CD1c-positive myeloid dendritic cell (primary cell): ENCODE results near the gene STOX1.
"Not testable (repeated sequence)": the region's sequence is repeated elsewhere in the genome, so short reads cannot be mapped to it uniquely, and the experiment has no call there.

Experiments
- DNase-seq: peaks from one replicate; pipeline ENCODE4 v3.0.0-alpha.2; 2016; ENCODE audit errors: extremely low spot score

Gene STOX1, protein sequence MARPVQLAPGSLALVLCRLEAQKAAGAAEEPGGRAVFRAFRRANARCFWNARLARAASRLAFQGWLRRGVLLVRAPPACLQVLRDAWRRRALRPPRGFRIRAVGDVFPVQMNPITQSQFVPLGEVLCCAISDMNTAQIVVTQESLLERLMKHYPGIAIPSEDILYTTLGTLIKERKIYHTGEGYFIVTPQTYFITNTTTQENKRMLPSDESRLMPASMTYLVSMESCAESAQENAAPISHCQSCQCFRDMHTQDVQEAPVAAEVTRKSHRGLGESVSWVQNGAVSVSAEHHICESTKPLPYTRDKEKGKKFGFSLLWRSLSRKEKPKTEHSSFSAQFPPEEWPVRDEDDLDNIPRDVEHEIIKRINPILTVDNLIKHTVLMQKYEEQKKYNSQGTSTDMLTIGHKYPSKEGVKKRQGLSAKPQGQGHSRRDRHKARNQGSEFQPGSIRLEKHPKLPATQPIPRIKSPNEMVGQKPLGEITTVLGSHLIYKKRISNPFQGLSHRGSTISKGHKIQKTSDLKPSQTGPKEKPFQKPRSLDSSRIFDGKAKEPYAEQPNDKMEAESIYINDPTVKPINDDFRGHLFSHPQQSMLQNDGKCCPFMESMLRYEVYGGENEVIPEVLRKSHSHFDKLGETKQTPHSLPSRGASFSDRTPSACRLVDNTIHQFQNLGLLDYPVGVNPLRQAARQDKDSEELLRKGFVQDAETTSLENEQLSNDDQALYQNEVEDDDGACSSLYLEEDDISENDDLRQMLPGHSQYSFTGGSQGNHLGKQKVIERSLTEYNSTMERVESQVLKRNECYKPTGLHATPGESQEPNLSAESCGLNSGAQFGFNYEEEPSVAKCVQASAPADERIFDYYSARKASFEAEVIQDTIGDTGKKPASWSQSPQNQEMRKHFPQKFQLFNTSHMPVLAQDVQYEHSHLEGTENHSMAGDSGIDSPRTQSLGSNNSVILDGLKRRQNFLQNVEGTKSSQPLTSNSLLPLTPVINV

DNA sequence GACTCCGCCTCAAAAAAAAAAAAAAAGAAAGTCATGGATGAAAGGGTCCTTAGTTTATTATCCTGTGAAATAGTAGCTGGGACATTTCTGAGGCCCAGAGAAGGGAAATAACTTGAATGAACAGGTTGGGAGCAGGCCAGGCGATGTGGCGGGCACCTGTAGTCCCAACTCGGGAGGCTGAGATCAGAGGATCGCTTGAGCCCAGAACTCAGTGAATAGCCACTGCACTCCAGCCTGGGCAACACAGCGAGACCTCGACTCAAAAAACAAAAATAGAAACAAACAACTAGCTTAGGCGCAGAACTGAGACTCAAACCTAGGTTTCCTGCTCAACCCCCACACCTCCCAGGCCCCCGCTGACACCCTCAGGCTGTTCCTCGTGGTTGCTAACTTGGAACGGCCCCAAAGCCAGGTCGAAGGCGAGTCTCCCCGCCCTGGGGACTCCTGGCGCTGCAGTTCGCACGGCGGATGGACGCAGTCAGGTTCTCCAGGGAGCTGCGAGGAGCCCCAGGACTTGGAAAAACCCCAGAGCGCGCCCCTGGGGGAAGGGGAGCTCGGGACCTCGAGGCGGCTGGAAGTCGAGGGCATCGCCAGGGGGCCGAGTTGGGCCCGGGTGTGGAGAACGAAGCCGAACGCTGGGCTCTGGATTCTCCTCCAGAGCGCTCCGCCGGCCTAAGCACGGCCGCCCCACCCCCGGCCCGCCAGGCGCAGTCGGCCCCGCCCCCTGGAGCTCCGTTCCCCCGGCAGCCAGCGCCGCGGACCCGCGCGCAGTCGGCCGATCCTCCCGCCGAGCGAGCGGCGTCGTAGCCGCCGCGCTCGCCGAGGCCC is at the start of gene STOX1:
TSS of gene STOX1 (plus strand) at position 768 of the 828 bp plus-strand sequence. CDS start 93 bp downstream, outside the sequence.
- DNase-seq = peak; percentile 29

DNA sequence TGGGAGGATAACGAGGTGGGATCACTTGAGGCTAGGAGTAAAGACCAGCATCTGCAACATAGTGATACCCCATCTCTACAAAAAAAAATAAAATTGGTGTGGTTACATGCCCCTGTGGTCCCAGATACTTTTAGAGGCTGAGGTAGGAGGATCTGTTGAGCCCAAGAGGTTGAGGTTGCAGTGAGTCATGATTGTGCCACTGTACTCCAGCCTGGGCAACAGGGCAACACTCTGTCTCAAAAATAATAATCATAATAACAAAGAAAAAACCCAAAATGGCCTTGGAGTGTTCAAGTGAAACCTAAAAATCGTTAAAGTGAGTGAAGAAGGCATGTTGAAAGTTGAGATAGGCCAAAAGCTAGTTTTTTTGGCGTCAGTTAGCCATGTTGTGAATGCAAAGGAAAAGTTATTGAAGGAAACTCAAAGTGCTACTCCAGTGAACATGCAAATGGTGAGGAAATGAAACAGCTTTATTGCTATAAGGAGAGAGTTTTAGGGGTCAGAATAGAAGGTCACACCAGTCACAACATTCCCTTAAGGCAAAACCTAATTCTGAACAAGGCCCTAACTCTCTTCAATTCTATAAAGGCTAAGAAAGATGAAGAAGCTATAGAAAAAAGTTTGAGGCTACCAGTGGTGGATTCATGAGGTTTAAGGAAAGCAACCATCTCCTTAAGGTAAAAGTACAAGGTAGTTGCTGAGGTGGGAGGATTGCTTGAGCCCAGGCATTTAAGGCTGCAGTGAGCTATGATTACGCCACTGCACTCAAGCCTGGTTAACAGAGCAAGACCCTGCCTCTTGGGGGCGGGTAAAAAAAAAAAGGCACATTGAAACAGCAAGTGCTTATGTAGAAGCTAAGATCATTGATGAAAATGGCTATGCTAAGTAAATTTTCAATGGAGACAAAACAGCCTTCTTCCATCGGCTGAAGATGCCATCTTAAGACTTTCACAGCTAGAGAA is 45.4 kb upstream of the STOX1 start:
- DNase-seq = no peak

DNA sequence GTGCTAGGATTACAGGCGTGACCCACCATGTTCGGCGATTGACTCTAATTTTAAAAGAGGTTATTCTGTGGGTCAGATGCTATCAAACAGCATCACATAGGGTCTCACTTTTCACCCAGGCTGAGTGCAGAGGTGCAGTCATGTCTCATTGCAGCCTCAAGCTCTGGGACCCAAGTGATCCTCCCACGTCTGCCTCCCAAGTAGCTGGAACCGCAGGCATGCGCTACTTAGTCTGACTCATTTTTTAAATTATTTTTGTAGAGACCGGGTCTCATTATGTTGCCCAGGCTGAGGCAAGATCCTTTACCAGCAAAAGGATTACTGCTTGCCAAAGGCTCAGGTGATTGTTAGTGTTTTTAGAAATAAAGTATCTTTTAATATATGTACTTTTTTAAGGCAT is 42.9 kb upstream of the STOX1 start:
- no peak for DNase-seq

DNA sequence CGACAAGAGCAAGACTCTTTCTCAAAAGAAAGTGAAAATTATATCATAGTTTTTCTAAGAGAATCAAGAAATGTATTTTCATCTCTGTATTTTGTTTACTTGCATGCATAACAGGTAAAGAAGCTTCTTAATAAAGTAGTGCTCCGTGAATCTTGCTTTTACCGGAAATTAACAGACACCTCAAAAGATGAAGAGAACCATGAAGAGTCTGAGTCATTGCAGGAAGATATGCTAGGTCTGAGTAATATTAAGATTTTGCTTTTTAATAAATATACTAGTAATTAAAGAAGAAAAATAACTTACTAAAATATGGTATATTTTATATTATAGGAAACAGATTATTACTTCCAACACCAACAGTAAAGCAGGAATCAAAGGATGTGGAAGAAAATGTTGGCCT is 39.5 kb upstream of the STOX1 start:
- no peak for DNase-seq

DNA sequence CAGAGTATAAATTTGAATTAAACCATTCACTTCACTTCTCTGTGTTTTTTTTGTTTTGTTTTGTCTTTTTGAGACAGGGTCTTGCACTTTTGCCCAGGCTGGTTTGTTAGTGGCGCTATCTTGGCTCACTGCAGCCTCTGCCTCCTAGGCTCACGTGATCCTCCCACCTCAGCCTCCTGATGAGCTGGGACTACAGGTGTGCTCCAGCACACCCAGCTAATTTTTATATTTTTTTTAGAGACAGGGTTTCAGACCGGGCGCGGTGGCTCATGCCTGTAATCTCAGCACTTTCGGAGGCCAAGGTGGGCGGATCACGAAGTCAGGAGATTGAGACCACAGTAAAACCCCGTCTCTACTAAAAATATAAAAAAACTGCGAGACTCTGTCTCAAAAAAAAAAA is 36.9 kb upstream of the STOX1 start:
- no peak for DNase-seq

DNA sequence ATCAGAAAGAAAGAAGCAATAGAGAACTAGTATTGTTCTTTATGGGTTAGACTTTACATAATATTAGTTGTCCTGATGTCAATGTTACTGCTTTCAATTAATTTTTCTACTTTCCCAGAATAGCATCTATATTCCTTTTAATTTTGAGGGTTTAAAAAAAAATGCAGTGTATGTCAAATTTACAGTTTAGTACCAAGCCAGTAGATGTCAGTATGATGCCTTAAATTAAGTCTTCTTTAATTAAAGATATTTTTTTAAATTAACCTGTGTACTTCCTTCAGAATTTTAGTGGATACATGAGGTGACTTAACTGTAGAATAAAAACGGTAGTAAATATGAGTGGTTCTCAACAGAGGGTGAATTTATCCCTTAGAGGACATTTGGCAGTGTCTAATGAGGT is 35.2 kb upstream of the STOX1 start:
- DNase-seq = no peak

DNA sequence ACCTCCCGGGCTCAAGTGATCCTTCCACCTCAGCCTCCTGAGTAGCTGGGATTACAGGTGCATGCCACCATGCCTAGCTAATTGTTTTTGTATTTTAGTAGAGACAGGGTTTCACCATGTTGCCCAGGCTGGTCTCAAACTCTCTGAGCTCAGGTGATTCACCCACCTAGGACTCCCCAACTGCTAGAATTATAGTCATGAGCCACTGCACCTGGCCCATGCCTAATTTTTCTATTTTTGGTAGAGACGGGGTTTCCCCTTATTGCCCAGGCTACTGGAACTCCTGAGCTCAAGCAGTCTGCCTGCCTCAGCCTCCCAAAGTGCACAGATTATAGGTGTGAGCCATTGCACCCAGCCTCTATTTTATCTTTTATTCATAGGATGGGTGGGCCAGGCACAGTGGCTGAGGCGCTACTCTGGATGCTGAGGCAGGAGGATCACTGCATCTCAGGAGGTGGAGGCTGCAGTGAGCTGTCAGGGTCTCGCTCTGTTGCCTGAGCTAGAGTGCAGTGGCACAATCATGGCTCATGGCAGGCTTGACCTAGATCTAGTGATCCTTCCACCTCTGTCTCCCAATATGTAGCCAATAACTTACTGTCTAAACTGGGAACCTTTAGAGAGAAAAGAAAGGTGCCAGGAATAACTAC is 31.3 kb upstream of the STOX1 start:
- DNase-seq = no peak

DNA sequence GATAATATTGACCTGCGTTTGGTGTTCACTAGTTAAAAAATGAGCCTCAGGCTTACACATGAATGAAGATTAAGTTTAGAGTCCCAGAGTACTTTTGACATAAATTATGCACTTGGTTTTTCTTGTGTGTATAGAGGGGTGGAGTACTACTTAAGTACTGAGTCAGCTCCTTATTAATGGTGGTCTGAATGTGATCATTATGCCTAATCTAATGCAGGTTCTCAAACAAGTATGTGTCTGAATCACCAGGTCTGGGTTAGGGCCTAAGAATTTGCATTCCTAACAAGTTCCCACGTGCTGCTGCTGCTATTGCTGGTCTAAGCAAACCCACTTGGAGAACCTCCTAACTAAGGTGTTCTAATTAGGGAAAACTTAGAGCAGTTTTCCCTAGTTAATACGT is 30.7 kb upstream of the STOX1 start:
- no peak for DNase-seq

DNA sequence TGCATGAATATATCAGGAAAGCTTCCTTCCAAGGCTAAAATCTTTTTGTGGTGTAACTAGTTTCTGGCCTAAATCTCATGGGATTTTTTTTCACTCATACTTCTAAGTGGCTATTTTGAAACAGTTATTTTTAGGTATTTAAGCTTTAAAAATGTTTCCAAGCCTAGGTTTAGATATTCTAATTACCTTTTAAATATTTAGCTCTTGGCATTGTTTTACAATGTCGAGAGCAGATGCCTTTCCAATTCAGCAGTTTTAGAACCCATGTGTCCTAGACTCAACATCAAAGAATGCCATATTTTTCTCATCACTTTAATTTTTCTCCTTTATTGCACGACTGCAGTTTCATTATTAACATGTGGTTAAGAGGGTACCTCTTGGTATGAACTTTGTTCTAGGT is 27.1 kb upstream of the STOX1 start:
- no peak for DNase-seq

DNA sequence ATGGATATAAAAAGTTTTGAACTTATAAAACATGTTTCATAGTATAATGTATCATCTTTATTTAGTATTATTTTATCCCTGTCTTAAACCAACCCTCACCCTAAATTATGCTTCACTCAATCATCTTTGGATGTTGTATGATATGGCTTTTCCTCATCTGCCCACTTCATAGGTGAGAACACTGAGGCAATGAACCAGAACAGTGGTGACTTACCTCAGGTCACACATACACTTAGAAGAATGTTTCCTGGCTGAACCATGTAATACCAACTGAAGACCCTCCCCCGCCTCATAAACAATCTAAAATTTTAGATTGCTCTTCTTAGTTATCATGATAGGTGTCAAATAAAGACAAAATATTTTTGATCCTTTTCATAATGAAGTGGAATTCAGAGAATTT is 22.6 kb upstream of the STOX1 start:
- DNase-seq = no peak

DNA sequence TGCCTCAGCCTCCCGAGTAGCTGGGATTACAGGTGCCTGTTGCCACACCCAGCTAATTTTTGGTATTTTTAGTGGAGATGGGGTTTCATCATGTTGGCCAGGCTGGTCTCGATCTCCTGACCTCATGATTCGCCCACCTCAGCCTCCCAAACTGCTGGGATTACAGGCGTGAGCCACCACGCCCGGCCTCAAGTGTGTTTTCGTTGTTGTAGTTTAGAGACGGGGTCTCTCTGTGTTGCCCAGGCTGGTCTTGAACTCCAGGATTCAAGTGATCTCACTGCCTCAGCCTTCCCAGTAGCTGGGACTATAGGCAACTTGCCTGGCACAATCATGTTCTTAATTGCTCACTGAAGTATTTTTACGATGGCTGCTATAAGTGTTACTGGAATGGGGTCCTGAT is 16.5 kb upstream of the STOX1 start:
- DNase-seq = not testable (repeated sequence)

DNA sequence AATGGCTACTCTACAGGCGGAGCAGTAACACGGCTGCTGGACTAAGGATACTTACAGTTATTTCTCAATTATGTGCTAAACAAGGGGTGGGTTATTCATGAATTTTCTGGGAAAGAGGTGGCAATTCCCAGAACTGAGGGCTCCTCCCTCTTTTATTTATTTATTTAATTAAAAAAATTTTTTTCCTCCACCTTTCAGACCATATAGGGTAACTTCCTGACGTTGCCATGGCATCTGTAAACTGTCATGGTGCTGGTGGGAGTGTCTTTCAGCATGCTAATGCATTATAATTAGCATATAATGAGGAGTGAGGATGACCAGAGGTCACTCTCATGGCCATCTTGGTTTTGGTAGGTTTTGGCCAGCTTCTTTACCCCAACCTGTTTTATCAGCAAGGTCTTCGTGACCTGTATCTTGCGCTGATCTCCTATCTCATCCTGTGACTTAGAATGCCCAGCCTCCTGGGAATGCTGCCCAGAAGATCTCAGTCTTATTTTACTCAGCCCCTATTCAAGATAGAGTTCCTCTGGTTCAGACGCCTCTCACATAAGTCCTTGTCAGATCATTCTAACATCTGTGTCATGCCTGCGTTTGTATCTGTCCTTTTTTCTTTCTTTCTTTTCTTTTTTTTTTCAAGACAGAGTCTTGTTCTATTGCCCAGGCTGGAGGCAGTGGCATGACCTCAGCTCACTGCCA is 15.9 kb upstream of the STOX1 start:
- DNase-seq = no peak

DNA sequence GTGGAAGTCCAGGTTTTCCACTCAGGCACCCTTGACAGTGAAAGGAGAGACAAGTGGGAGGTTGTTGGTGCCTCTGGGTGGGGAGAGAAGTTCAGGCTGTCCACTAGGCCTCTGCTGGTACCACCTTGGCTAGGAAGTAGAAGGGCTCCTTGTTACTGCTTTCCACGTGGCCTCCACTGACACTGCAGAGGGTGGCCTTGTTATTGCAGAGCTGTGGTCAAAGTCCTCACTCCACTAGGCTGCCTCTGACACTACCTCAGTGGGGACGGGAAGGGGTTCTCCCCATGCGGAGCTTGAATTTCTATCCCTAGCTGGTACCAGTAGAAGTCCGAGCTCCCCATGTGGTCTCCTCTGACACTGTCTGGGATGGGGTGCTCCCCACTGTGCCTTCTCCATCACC is 14.9 kb upstream of the STOX1 start:
- no peak for DNase-seq

DNA sequence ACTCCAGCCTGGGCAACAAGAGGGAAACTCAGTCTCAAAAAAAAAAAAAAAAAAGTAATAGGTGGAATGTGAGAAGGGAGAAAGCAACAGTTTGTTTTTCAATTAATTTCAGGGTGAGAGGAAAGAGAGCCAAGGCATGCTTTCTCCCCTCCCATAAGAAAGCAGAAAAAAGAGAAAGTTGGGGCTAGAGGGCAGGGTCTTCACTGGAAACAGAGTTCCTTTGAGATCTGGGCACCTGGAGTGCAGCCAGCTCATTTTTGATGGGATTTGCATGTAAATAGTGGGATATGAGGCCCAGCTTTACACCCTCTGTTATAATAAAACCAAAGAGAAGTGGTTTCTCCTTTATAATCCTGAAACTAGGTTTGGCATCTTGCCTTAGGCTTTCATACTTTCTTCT is 13.8 kb upstream of the STOX1 start:
- no peak for DNase-seq

DNA sequence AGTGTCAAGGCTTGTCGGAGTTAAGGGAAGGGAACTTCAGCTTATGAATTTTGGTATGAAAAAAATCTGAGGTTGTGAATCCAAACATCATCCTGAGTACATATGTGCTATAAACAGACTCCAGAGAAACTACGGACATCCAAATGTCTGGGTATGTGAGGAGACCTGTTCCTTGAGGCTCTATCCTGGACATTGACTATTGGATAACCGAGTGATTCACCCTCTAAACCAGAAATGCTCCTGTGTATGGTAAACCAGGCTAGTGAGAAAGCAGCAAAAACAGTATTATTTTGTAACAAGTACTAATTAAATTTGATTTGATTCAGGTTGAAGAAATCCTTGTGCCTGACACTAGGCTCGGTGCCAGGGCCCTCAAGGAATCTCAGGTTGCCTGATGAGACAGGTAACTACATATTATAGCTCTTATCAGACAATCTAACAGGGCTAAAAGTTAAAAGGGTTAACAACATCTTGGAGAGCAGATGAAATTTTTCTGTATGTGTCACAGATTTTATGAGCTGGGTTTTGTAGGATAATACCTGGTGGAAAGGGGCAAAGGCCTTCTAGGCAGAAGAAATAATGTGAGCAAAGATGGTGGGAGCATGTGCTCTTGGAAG is 10.4 kb upstream of the STOX1 start:
- DNase-seq = no peak

DNA sequence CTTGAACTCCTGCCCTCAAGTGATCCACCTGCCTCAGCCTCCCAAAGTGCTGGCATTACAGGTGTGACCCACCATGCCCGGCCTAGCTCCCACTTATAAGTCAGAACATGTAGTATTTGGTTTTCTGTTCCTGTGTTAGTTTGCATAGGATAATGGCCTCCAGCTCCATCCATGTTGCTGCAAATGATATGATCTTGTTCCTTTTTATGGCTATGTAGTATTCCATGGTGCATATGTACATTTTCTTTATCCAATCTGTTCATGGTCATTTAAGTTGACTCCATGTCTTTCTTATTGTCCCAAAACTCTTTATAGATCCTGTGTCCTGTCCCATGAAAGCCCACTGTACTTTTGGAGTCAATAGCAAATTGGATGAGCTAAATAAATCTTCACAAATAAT is 7.0 kb upstream of the STOX1 start:
- DNase-seq = not testable (repeated sequence)

DNA sequence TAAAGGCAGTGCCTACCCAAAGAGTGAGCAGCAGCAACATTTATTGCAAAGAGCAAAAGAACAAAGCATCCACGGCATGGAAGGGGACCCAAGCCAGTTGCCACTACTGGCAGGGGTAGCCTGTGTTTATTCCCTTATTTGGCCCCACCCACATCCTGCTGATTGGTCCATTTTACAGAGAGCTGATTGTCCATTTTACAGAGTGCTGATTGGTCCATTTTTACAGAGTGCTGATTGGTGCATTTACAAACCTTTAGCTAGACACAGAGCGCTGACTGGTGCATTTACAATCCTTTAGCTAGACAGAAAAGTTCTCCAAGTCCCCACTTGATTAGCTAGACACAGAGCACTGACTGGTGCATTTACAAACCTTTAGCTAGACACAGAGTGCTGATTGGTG is 4.7 kb upstream of the STOX1 start:
- not testable (repeated sequence) for DNase-seq

DNA sequence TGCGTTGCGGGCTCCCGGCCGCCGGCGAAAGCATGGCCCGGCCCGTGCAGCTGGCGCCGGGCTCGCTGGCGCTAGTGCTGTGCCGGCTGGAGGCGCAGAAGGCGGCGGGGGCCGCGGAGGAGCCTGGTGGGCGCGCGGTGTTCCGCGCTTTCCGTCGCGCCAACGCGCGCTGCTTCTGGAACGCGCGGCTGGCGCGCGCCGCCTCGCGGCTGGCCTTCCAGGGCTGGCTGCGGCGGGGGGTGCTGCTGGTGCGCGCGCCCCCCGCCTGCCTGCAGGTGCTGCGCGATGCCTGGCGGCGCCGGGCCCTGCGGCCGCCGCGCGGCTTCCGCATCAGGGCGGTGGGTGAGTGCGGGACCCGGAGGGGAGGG is 245 bp downstream of the STOX1 start:
- DNase-seq = not testable (repeated sequence)

DNA sequence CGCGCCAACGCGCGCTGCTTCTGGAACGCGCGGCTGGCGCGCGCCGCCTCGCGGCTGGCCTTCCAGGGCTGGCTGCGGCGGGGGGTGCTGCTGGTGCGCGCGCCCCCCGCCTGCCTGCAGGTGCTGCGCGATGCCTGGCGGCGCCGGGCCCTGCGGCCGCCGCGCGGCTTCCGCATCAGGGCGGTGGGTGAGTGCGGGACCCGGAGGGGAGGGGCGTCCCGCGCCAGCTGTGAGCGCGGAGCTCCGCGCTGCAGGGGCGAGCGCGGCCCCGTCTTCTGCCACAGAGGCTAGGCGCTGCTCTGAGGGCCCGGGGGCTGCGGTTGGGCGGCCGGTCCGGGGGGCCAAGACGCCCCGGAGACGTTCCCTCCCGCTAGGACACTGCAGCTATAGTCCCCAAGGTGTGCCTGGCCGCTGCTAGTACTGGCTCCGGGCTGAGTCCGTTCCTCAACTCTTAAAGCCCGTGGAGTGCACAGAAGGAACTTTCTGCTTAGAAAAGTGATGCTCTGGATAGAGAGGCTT is 811 bp downstream of the STOX1 start:
- not testable (repeated sequence) for DNase-seq
